Measurements from ENCODE around the gene HOXC4. TPM values are rescaled to one million over a fixed set of nuclear protein-coding genes. Genes with fewer than 3 reads are reported as not detected.
A peak's percentile ranks its signal among the peaks of the same experiment; 100 is the strongest.

HOXC4 gene
- total and polyA plus RNA-seq, 2 of the 8 experiments (the other 6 are each of a cell fraction or from before 2014, with no cell fraction given) = not detected

GRCh38 chr12:54033106-54033979 is 20.3 kb upstream of the HOXC4 start (continued):
- TF ChIP-seq SUZ12 (IDR thresholded peaks at IDR 0.05; ENCODE audit: low read length) (peak; percentile 75), RXRA (IDR thresholded peaks at IDR 0.05; ENCODE audit: insufficient read depth, low read depth, low read length) (no peak), SAP30 (IDR thresholded peaks at IDR 0.05; ENCODE audit: insufficient read depth, insufficient replicate concordance, low read length) (no peak), SIN3A (conservative IDR thresholded peaks at IDR 0.05 in 1 of 2, IDR thresholded peaks at IDR 0.05 in 1 of 2; ENCODE audit: low read depth in 1 of 2, low read length in 2 of 2) (no peak)

Measured in H1 (cell line).